Measurements from ENCODE around the gene UAP1L1. TPM values are rescaled to one million over a fixed set of nuclear protein-coding genes. Genes with fewer than 3 reads are reported as not detected.
A peak's percentile ranks its signal among the peaks of the same experiment; 100 is the strongest.

Gene UAP1L1
- total and polyA plus RNA-seq, 5 donors from 2014 or later = 1.3 to 14.8 (median 2.1) TPM

- Mint-ChIP-seq H3K36me3 (no peaks in the 10 kb centered on the region), H3K4me3 (peak overlapping the region in 1 of 4 donors; percentile 69), H3K4me1 (peaks cover 0 to 24% (median 12%) of the 10 kb centered on the region in 4 donors), H3K27me3 (no peaks in the 10 kb centered on the region), H3K27ac (no peak overlapping the region), H3K9me3 (no peaks in the 10 kb centered on the region)
- peaks cover 27% of the 10 kb centered on the region for H3K4me1 ChIP-seq (ENCODE audit: control insufficient read depth, insufficient read depth, low read length, poor library complexity, severe bottlenecking)
- H3K27ac ChIP-seq (ENCODE audit: insufficient read depth, low read length, poor library complexity, severe bottlenecking) = no peak overlapping the region
- no peak for ATAC-seq (ENCODE audit: low read depth in 2 of 2)
- H3K36me3 ChIP-seq (ENCODE audit: control insufficient read depth, insufficient read depth, low read length) = no peaks in the 10 kb centered on the region
- no peak for DNase-seq
- H3K9me3 ChIP-seq (ENCODE audit: control insufficient read depth in 2 of 2, low read length in 2 of 2) = no peaks in the 10 kb centered on the region
- H3K27me3 ChIP-seq (ENCODE audit: control insufficient read depth, insufficient read depth, low read length) = no peaks in the 10 kb centered on the region
- no peak overlapping the region for H3K4me3 ChIP-seq (ENCODE audit: low read depth, low read length)
Measured at GRCh38 chr9:137037483-137037882, 39.8 kb upstream of the UAP1L1 start.

DNA sequence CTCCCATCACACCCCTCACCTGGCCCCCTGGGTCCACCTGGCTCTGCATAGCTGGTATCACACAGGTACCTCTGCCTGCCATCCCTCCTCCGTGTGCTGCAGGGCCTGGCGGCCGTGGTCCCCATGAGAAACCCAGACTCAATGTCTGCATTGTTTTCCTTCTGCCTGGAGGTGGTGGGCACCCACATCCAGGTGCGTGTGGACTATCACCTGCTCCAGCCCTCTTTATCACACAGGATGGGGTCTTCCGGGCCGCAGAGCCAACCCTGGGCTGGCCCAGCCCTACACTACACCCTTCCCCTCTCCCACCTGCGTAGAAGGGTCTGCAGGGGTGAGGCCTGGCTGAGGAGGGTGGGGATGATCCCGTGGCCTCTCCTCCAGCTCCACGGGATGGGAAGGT is 38.4 kb upstream of the UAP1L1 start:
- Mint-ChIP-seq H3K4me3 (no peak overlapping the region), H3K9me3 (no peaks in the 10 kb centered on the region), H3K36me3 (no peaks in the 10 kb centered on the region), H3K27ac (no peak overlapping the region), H3K4me1 (peaks cover 0 to 12% (median 6%) of the 10 kb centered on the region in 4 donors), H3K27me3 (peaks cover under 1% of the 10 kb centered on the region)
- H3K36me3 ChIP-seq (ENCODE audit: control insufficient read depth, insufficient read depth, low read length) = no peaks in the 10 kb centered on the region
- no peak overlapping the region for H3K27ac ChIP-seq (ENCODE audit: insufficient read depth, low read length, poor library complexity, severe bottlenecking)
- no peak for DNase-seq
- no peaks in the 10 kb centered on the region for H3K9me3 ChIP-seq (ENCODE audit: control insufficient read depth in 2 of 2, low read length in 2 of 2)
- peaks cover 18% of the 10 kb centered on the region for H3K4me1 ChIP-seq (ENCODE audit: control insufficient read depth, insufficient read depth, low read length, poor library complexity, severe bottlenecking)
- no peak for ATAC-seq (ENCODE audit: low read depth in 2 of 2)
- H3K4me3 ChIP-seq (ENCODE audit: low read depth, low read length) = no peak overlapping the region
- no peaks in the 10 kb centered on the region for H3K27me3 ChIP-seq (ENCODE audit: control insufficient read depth, insufficient read depth, low read length)

- Histone ChIP-seq H3K4me1 (ENCODE audit: control insufficient read depth, insufficient read depth, low read length, poor library complexity, severe bottlenecking) (peaks cover 21% of the 10 kb centered on the region), H3K27me3 (ENCODE audit: control insufficient read depth, insufficient read depth, low read length) (no peaks in the 10 kb centered on the region), H3K4me3 (ENCODE audit: low read depth, low read length) (no peak overlapping the region), H3K36me3 (ENCODE audit: control insufficient read depth, insufficient read depth, low read length) (no peaks in the 10 kb centered on the region), H3K27ac (ENCODE audit: insufficient read depth, low read length, poor library complexity, severe bottlenecking) (no peak overlapping the region), H3K9me3 (ENCODE audit: control insufficient read depth in 2 of 2, low read length in 2 of 2) (no peaks in the 10 kb centered on the region)
- Mint-ChIP-seq H3K36me3 (no peaks in the 10 kb centered on the region), H3K4me1 (peaks cover 0 to 16% (median 7%) of the 10 kb centered on the region in 4 donors), H3K9me3 (no peaks in the 10 kb centered on the region), H3K4me3 (no peak overlapping the region), H3K27me3 (peaks cover 10% of the 10 kb centered on the region), H3K27ac (no peak overlapping the region)
- no peak for DNase-seq
- no peak for ATAC-seq (ENCODE audit: low read depth in 2 of 2)
Measured at GRCh38 chr9:137039611-137040366, 37.5 kb upstream of the UAP1L1 start.

DNA sequence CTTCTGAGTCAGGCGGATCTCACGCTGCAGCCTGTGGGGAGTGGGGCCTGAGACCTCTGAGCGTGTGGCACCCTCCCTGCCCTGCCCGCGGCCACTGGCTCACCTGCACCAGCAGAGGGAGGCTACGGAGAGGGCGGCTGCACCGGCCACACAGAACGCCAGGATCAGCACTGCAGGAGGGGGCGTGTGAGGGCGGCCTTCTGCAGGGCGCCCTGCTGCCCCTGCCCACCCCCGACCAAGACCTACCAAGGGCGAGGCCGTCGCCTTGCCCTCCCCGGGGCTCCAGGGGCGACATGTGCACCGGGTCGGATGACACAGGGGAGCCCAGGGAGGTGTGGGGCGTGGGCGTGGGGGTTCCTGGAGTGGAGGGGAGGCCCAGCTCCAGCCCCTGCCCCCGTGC is 36.7 kb upstream of the UAP1L1 start:
- peaks cover 20% of the 10 kb centered on the region for H3K4me1 ChIP-seq (ENCODE audit: control insufficient read depth, insufficient read depth, low read length, poor library complexity, severe bottlenecking)
- no peaks in the 10 kb centered on the region for H3K27me3 ChIP-seq (ENCODE audit: control insufficient read depth, insufficient read depth, low read length)
- H3K36me3 ChIP-seq (ENCODE audit: control insufficient read depth, insufficient read depth, low read length) = no peaks in the 10 kb centered on the region
- Mint-ChIP-seq H3K9me3 (no peaks in the 10 kb centered on the region), H3K4me1 (peaks cover 0 to 14% (median 5%) of the 10 kb centered on the region in 4 donors), H3K36me3 (no peaks in the 10 kb centered on the region), H3K4me3 (no peak overlapping the region), H3K27me3 (peaks cover 14% of the 10 kb centered on the region), H3K27ac (no peak overlapping the region)
- ATAC-seq (ENCODE audit: low read depth in 2 of 2) (no peak), DNase-seq (no peak)
- H3K27ac ChIP-seq (ENCODE audit: insufficient read depth, low read length, poor library complexity, severe bottlenecking) = no peak overlapping the region
- H3K4me3 ChIP-seq (ENCODE audit: low read depth, low read length) = no peak overlapping the region
- no peaks in the 10 kb centered on the region for H3K9me3 ChIP-seq (ENCODE audit: control insufficient read depth in 2 of 2, low read length in 2 of 2)

GRCh38 chr9:137041124-137041523 is 36.2 kb upstream of the UAP1L1 start:
- Mint-ChIP-seq H3K4me3 (no peak overlapping the region), H3K27ac (no peak overlapping the region), H3K36me3 (no peaks in the 10 kb centered on the region), H3K9me3 (no peaks in the 10 kb centered on the region), H3K27me3 (peaks cover 14% of the 10 kb centered on the region), H3K4me1 (peaks cover 0 to 14% (median 5%) of the 10 kb centered on the region in 4 donors)
- peaks cover 24% of the 10 kb centered on the region for H3K4me1 ChIP-seq (ENCODE audit: control insufficient read depth, insufficient read depth, low read length, poor library complexity, severe bottlenecking)
- H3K9me3 ChIP-seq (ENCODE audit: control insufficient read depth in 2 of 2, low read length in 2 of 2) = no peaks in the 10 kb centered on the region
- H3K36me3 ChIP-seq (ENCODE audit: control insufficient read depth, insufficient read depth, low read length) = no peaks in the 10 kb centered on the region
- no peak for ATAC-seq (ENCODE audit: low read depth in 2 of 2)
- no peak overlapping the region for H3K4me3 ChIP-seq (ENCODE audit: low read depth, low read length)
- no peak for DNase-seq
- H3K27ac ChIP-seq (ENCODE audit: insufficient read depth, low read length, poor library complexity, severe bottlenecking) = no peak overlapping the region
- no peaks in the 10 kb centered on the region for H3K27me3 ChIP-seq (ENCODE audit: control insufficient read depth, insufficient read depth, low read length)

DNA sequence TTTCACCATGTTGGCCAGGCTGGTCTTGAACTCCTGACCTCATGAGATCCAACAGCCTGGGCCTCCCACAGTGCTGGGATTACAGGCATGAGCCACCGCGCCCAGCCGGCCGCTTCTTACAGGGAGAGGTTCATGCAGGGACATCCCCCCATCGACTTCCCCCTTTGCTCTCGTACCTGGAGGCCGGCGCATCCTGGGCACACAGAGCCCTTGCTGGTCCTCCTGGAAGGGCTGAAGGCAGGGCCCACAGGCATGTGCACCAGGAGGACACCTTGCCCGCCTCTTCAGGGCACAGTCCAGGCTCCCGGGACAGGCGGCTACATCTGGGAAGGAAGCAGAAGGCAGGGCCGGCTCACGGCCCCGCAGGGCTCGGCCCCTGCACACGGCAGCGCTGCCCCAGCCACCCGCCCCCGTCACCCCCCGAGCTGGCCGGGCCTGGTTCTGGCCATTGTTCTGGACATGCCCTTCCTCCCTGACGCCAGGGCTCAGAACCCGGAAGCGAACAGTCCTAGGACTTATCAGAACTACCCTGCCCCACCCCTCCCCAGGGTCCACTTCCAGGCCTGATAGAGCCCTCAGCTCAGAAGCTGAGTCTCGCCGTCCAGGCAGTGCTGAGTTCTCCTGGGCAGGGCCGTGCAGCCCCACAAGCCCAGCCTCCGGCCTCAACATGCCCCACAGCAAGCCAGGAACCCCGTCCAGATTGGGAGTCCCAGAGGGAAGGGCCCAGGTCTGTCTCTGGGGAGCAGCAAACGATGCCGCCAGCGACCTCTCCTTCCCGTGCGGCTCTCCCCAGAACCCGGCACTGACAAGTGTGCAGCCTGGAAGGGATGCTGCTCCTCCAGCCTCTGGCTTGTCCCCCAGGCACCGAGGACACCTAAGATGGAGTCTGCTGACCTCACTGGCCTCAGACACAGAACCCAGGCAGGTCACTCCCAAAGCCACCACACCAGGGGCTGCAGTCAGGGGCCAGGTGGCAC is 34.3 kb upstream of the UAP1L1 start:
- peaks cover 7% of the 10 kb centered on the region for H3K27me3 ChIP-seq (ENCODE audit: control insufficient read depth, insufficient read depth, low read length)
- ATAC-seq (ENCODE audit: low read depth in 2 of 2) (no peak), DNase-seq (no peak)
- H3K4me3 ChIP-seq (ENCODE audit: low read depth, low read length) = no peak overlapping the region
- Mint-ChIP-seq H3K27ac (no peak overlapping the region), H3K36me3 (no peaks in the 10 kb centered on the region), H3K27me3 (peaks cover 30% of the 10 kb centered on the region), H3K9me3 (no peaks in the 10 kb centered on the region), H3K4me3 (no peak overlapping the region), H3K4me1 (peaks cover 0 to 21% (median 8%) of the 10 kb centered on the region in 4 donors)
- H3K27ac ChIP-seq (ENCODE audit: insufficient read depth, low read length, poor library complexity, severe bottlenecking) = no peak overlapping the region
- H3K9me3 ChIP-seq (ENCODE audit: control insufficient read depth in 2 of 2, low read length in 2 of 2) = no peaks in the 10 kb centered on the region
- no peaks in the 10 kb centered on the region for H3K36me3 ChIP-seq (ENCODE audit: control insufficient read depth, insufficient read depth, low read length)
- H3K4me1 ChIP-seq (ENCODE audit: control insufficient read depth, insufficient read depth, low read length, poor library complexity, severe bottlenecking) = peaks cover 29% of the 10 kb centered on the region

GRCh38 chr9:137044037-137044436 is 33.3 kb upstream of the UAP1L1 start:
- DNase-seq (no peak), ATAC-seq (ENCODE audit: low read depth in 2 of 2) (no peak)
- peak overlapping the region in 2 of 4 donors; percentile 81 to 82 for H3K4me3 Mint-ChIP-seq
- H3K36me3 Mint-ChIP-seq = no peaks in the 10 kb centered on the region
- Histone ChIP-seq H3K4me3 (ENCODE audit: low read depth, low read length) (no peak overlapping the region), H3K27ac (ENCODE audit: insufficient read depth, low read length, poor library complexity, severe bottlenecking) (no peak overlapping the region), H3K4me1 (ENCODE audit: control insufficient read depth, insufficient read depth, low read length, poor library complexity, severe bottlenecking) (peaks cover 29% of the 10 kb centered on the region), H3K9me3 (ENCODE audit: control insufficient read depth in 2 of 2, low read length in 2 of 2) (no peaks in the 10 kb centered on the region), H3K36me3 (ENCODE audit: control insufficient read depth, insufficient read depth, low read length) (no peaks in the 10 kb centered on the region), H3K27me3 (ENCODE audit: control insufficient read depth, insufficient read depth, low read length) (peaks cover 7% of the 10 kb centered on the region)
- no peak overlapping the region for H3K27ac Mint-ChIP-seq
- H3K27me3 Mint-ChIP-seq = peaks cover 31% of the 10 kb centered on the region
- no peaks in the 10 kb centered on the region for H3K9me3 Mint-ChIP-seq
- H3K4me1 Mint-ChIP-seq = peaks cover 0 to 21% (median 8%) of the 10 kb centered on the region in 4 donors
